IPS-18c (cell line): ENCODE measurements around the gene SUPT3H.
"Not testable (repeated sequence)": the region's sequence is repeated elsewhere in the genome, so short reads cannot be mapped to it uniquely, and the experiment has no call there.

Source experiments
- H3K4me3 ChIP-seq: 2 replicates; pipeline ENCODE4 v1.7.0; 2013; ENCODE audit warnings: low read depth, mild to moderate bottlenecking, low read length, moderate library complexity; ENCODE audit not compliant: insufficient read depth
- H3K9me3 ChIP-seq: one replicate; pipeline ENCODE4 v1.6.1; 2013; ENCODE audit warnings: mild to moderate bottlenecking, low read length, moderate library complexity; ENCODE audit not compliant: control insufficient read depth, insufficient read depth

The SUPT3H gene

GRCh38 chr6:45299096-45299581 is 78.6 kb downstream of the SUPT3H start:
- Histone ChIP-seq H3K9me3 (no peaks in the 10 kb centered on the region), H3K4me3 (no peak overlapping the region)

DNA sequence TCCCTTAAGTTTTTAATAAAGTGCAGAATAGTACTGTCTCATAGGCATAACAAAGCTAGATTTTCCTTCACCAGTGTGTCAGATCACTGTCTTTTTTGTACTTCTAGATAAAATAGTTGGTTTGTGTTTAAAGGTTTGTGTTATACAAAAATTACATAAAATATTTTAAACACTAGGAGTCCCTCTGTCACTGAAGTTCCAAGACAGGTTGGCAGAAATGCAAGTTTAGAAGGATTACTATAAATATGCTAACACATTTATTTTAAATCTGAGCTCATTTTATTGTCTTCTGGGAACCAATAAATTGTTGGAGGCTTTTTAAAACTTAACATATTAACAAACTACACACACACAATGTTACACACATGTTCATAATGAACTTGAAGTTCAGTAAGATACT is 80.4 kb downstream of the SUPT3H start:
- no peak overlapping the region for H3K4me3 ChIP-seq

DNA sequence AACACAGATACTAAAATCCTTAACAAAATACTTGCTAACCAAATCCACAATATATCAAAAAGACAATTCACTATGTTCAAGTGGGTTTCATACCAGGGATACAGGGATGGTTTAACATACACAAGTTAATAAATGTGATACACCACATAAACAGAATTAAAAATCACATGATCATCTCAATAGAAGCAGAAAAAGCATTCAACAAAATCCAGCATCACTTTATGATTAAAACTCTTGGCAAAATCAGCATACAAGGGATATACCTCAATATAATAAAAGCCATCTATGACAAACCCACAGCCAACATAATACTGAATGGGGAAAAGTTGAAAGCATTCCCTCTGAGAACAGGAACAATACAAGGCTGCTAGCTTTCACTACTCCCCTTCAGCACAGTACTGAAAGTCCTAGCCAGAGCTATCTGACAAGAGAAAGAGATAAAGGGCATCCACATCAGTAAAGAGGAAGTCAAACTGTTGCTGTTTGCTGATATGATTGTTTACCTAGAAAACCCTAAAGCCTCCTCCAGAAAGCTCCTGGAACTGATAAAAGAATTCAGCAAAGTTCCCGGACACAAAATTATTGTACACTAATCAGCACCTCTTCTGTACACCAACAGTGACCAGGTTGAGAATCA is 83.6 kb downstream of the SUPT3H start:
- H3K9me3 ChIP-seq, H3K4me3 ChIP-seq: not testable (repeated sequence)

More for the DNA sequence above, 80.4 kb downstream of the SUPT3H start:
- H3K9me3 ChIP-seq: peaks cover 2% of the 10 kb centered on the region

DNA sequence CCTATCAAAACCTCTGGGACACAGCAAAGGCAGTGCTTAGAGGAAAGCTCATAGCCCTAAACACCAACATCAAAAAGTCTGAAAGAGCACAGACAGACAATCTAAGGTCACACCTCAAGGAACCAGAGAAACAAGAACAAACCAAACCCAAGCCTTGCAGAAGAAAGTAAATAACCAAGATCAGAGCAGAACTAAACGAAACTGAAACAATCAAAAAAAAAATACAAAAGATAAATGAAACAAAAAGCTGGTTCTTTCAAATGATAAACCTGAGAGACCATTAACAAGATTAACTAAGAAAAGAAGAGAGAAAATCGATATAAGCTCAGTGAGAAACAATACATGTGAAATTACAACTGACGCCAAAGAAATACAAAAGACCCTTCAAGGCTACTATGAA is 84.4 kb downstream of the SUPT3H start:
- H3K9me3 ChIP-seq: peaks cover 2% of the 10 kb centered on the region
- no peak overlapping the region for H3K4me3 ChIP-seq

DNA sequence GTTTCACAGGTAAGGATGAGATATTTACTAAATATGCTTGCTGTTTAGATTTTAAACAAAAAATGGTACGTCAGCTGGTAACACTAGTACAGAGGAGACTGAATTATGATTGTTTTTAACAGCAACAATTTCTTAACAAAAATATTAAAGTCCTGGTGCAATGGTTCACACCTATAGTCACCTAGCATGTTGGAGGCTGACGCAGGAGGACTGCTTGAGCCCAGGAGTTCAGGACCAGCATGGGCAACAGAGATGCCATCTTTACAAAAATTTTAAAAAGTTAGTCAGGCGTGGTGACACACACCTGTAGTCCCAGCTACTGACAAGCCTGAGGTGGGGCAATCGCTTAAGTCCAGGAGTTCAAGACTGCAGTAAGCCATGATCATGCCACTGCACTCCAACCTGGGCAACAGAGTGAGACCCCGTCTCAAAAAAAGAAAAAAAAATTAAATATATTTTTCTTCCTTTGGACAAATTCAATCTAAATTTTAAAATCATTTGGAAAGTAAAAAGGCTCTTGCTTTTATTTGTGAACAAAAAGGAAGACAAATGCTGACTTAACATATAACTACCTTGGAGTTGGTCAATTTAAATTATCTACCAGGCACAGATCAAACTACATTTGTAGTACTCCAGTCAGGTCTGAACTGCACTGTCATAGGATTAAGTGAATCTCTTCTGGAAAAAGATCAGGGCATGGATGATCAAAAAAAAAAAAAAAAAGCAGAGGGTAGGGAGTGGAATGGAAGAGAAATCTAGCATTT is 87.8 kb downstream of the SUPT3H start:
- Histone ChIP-seq H3K9me3 (peaks cover 2% of the 10 kb centered on the region), H3K4me3 (no peak overlapping the region)

DNA sequence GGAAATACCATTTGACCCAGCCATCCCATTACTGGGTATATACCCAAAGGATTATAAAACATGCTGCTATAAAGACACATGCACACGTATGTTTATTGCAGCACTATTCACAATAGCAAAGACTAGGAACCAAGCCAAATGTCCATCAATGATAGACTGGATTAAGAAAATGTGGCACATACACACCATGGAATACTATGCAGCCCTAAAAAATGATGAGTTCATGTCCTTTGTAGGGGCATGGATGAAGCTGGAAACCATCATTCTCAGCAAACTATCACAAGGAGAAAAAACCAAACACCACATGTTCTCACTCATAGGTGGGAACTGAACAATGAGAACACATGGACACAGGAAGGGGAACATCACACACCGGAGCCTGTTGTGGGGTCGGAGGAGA is 91.0 kb downstream of the SUPT3H start:
- not testable (repeated sequence) for H3K4me3 ChIP-seq, H3K9me3 ChIP-seq

- Histone ChIP-seq H3K9me3 (peaks cover 5% of the 10 kb centered on the region), H3K4me3 (no peak overlapping the region)
Observed at GRCh38 chr6:45278367-45278766, 99.4 kb downstream of the SUPT3H start.

- not testable (repeated sequence) for H3K4me3 ChIP-seq, H3K9me3 ChIP-seq
Observed at GRCh38 chr6:45277741-45278140, 100.0 kb downstream of the SUPT3H start.

DNA sequence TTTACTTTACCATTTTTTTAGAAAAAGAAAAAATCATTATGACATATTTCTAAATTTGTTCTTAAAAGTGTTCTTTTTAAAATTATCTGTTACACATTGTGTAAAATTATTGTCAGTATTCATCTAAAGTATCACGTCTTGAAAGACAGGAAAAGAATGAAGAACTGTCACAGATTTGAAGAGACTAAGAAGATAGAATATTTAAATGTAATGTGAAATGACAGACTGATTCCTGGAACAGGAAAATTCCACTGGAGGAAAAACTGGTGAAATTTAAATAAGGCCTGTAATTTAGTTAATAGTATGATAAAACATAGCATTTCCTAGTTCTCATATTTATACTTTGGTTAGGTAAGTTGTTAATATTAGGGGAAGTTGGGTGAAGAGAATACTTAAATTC is 102.4 kb downstream of the SUPT3H start:
- Histone ChIP-seq H3K4me3 (no peak overlapping the region), H3K9me3 (no peaks in the 10 kb centered on the region)

DNA sequence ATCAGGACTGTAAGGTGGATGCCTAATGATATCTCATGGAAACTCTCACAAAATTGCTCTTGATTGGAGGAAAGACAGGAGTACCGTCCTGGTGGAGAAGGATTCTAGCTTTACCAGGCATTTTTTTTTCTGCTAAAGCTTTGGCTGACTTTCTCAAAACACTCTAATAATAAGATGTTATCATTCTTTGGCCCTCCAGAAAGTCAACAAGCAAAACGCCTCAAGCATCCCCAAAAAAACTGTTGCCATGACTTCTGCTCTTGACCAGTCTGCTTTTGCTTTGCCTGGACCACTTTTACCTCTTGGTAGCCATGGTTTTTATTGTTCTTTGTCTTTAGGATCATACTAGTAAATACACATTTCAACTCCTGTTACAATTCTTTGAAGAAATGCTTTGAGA is 105.1 kb downstream of the SUPT3H start:
- no peaks in the 10 kb centered on the region for H3K9me3 ChIP-seq
- H3K4me3 ChIP-seq: no peak overlapping the region

DNA sequence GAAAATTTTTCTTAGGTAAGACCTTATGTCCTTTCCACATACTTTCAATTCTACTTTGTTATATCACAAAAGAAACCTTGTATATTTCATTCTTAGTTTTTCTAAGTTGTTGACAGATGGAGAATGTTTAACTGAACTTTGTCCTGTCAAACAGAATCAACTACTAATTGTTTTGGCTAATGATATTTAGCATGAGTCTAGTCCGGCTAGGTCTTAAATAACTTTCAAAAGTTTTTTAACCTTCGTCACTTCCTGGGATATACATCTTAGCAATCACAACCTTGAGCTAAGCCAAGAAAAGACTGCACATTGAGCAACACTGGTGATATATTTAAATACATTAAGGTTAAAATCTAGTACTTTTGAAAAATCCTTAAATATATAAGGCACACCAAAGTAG is 112.5 kb downstream of the SUPT3H start:
- no peaks in the 10 kb centered on the region for H3K9me3 ChIP-seq
- H3K4me3 ChIP-seq: no peak overlapping the region

- Histone ChIP-seq H3K4me3 (no peak overlapping the region), H3K9me3 (no peaks in the 10 kb centered on the region)
Observed at GRCh38 chr6:45260696-45261095, 117.0 kb downstream of the SUPT3H start.

GRCh38 chr6:45256697-45257695 is 120.7 kb downstream of the SUPT3H start:
- no peaks in the 10 kb centered on the region for H3K9me3 ChIP-seq
- no peak overlapping the region for H3K4me3 ChIP-seq

- no peaks in the 10 kb centered on the region for H3K9me3 ChIP-seq
Observed at GRCh38 chr6:45255434-45255833, 122.3 kb downstream of the SUPT3H start.

DNA sequence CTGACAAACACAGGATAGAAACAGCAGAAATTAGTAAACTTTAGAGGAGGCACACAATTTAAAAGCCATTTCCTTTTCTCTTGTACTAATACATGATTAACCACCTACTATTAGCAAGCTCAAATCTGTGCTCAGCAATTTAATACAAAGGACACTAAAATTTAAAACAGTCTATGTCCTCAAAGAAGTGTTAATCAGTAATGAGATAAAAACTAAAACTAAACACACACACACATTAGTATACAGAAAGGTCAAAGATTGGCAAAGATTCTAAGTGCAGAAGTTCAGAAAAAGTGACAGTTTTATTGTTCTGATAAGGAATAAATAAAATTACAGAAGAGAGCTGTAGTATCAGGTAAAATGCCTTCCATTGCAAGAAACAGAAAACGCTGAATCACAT is 123.5 kb downstream of the SUPT3H start:
- Histone ChIP-seq H3K4me3 (no peak overlapping the region), H3K9me3 (no peaks in the 10 kb centered on the region)

More at GRCh38 chr6:45255434-45255833, 122.3 kb downstream of the SUPT3H start:
- H3K4me3 ChIP-seq: no peak overlapping the region

GRCh38 chr6:45253453-45253852 is 124.3 kb downstream of the SUPT3H start:
- no peaks in the 10 kb centered on the region for H3K9me3 ChIP-seq
- H3K4me3 ChIP-seq: no peak overlapping the region

DNA sequence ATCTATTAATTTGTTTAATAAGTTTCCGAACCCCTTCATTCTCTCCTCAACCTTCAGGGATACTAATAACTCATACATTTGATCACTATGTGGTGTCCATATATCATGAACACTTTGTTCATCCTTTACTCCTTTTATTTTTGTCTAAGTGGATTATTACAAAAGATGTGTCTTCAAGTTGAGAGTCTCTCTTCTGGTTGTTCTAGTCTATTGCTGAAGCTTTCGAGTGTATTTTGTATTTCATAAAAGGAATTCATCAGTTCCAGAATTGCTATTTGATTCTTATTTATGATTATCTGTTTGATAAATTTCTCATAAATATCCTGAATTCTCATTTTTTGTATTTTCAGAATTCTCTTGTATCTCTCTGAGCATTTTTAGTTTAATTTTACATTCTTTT is 146.1 kb downstream of the SUPT3H start:
- Histone ChIP-seq H3K9me3 (no peaks in the 10 kb centered on the region), H3K4me3 (no peak overlapping the region)
